Thyroid gland (tissue), 4 donors: ENCODE measurements around the gene SVEP1. TPM values are rescaled to one million over a fixed set of nuclear protein-coding genes. Genes with fewer than 3 reads are reported as not detected.
"Not testable (repeated sequence)": the region's sequence is repeated elsewhere in the genome, so short reads cannot be mapped to it uniquely, and the experiment has no call there.

Experiments
- DNase-seq, 2 donors: peaks; one replicate each; pipeline ENCODE4 v3.0.0-alpha.2; 2019
- H3K27ac ChIP-seq, 3 donors: fragments of 200-600 bp; sonication (generic); 1 replicate in 2 of 3; 2 replicates in 1 of 3; pipeline ENCODE4 v1.5.1; 2016 to 2019; ENCODE audit warnings: mild to moderate bottlenecking in 1 of 3, moderate library complexity in 1 of 3
- H3K27me3 ChIP-seq: fragments of 200-600 bp; sonication (generic); one replicate; pipeline ENCODE4 v1.5.1; 2019
- H3K36me3 ChIP-seq, 2 donors: fragments of 200-600 bp; sonication (generic); one replicate each; pipeline ENCODE4 v1.5.1; 2016 to 2019
- H3K4me1 ChIP-seq, 2 donors: fragments of 200-600 bp; sonication (generic); one replicate each; pipeline ENCODE4 v1.5.1; 2017 to 2019
- H3K4me3 ChIP-seq, 3 donors: fragments of 200-600 bp; sonication (generic); replicated peaks in 1 of 3; 1 replicate in 2 of 3; 2 replicates in 1 of 3; pipeline ENCODE4 v1.5.1; 2016; ENCODE audit warnings: mild to moderate bottlenecking in 1 of 3
- H3K9me3 ChIP-seq: fragments of 200-600 bp; sonication (generic); one replicate; pipeline ENCODE4 v1.5.1; 2017
- POLR2A ChIP-seq, 2 donors: fragments of 450-650 bp; IDR thresholded peaks; one replicate each; pipeline ENCODE4 v1.6.1; 2017; ENCODE audit warnings: antibody characterized with exemption in 2 of 2, mild to moderate bottlenecking in 2 of 2, moderate library complexity in 1 of 2
- WGBS, 2 donors: methylation state at CpG; one replicate each; pipeline ENCODE4 v1.1.5; 2017; 5-methylcytosine and 5-hydroxymethylcytosine counted together
- intact Hi-C: fragments of 100-400 bp; cut with DNase I; formaldehyde crosslinking; loops from one replicate; pipeline ENCODE4 v1.15.1; 2023
- total RNA-seq, 4 donors: library from RNA; depleted of rRNA; stranded (reverse); fragments of >200 nt; gene quantifications; one replicate each; pipeline ENCODE4 v1.2.3, GENCODE V29; 2016
- TF ChIP-seq, protein P1 (sequence below), 6 experiments: fragments of 200-600 bp in 3 of 6; fragments of 450-650 bp in 3 of 6; sonication (generic) in 3 of 6; IDR thresholded peaks; one replicate each; pipeline ENCODE4 v1.5.1; 2016 to 2019; ENCODE audit warnings: antibody characterized with exemption in 6 of 6, mild to moderate bottlenecking in 2 of 6, inconsistent platforms in 1 of 6, moderate library complexity in 1 of 6

The SVEP1 gene
- total RNA-seq, 4 donors from 2014 or later: 14.1 to 55.5 (median 31.9) TPM

DNA sequence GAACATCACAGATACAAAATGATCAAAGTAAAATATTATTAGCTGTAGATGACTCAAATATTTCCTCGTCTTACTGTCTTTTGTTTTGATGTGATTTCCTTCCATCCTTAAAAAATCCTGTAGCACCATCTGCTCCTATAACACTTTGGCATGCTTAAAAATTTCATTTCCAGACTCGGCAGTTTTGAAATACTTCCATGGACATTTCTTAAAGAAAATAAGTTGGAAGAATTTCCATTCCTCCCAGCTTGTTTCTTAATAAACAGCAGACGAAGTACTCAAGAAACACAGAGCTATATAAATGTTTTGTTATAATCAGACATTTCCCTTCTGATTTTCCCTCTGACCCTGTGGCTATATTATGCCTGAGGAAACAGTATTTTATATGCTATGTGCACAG lies 41.2 kb upstream of the SVEP1 start:
- Histone ChIP-seq H3K36me3 (no peaks in the 10 kb centered on the region), H3K27me3 (no peaks in the 10 kb centered on the region), H3K27ac (no peak overlapping the region), H3K4me1 (no peaks in the 10 kb centered on the region), H3K9me3 (no peaks in the 10 kb centered on the region), H3K4me3 (no peak overlapping the region)
- 66 to 68% methylated on average over 3 of the region's 3 CpGs for WGBS, 2 donors
- TF ChIP-seq, protein P1, sequence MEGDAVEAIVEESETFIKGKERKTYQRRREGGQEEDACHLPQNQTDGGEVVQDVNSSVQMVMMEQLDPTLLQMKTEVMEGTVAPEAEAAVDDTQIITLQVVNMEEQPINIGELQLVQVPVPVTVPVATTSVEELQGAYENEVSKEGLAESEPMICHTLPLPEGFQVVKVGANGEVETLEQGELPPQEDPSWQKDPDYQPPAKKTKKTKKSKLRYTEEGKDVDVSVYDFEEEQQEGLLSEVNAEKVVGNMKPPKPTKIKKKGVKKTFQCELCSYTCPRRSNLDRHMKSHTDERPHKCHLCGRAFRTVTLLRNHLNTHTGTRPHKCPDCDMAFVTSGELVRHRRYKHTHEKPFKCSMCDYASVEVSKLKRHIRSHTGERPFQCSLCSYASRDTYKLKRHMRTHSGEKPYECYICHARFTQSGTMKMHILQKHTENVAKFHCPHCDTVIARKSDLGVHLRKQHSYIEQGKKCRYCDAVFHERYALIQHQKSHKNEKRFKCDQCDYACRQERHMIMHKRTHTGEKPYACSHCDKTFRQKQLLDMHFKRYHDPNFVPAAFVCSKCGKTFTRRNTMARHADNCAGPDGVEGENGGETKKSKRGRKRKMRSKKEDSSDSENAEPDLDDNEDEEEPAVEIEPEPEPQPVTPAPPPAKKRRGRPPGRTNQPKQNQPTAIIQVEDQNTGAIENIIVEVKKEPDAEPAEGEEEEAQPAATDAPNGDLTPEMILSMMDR (IDR thresholded peaks at IDR 0.05): no peak
- TF ChIP-seq POLR2A (IDR thresholded peaks at IDR 0.05): no peak
- intact Hi-C loops: loop anchor here (10.0 kb wide), 1 partner anchor 176 kb away; no protein-coding TSS in a partner anchor
- DNase-seq: no peak

DNA sequence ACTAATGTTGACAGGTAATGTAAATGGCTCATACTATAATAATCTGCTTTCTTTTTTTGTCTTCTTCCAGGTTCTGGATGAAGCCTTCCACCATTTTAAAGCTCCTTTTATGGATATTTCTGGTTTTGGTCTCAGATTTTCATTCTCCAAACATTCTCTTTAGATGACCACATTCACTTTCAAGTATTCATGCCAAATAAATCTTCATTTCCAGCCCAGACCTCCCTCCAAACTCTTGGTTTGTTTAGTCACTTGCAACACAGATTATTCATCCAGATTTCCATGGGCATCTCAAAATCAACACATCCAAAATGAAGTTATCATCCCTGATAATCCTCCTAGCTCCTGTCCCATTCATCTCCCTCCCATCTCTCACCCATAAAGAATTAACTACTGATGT lies 40.3 kb upstream of the SVEP1 start:
- Histone ChIP-seq H3K27me3 (no peaks in the 10 kb centered on the region), H3K4me1 (no peaks in the 10 kb centered on the region), H3K36me3 (no peaks in the 10 kb centered on the region), H3K27ac (no peak overlapping the region), H3K9me3 (no peaks in the 10 kb centered on the region), H3K4me3 (no peak overlapping the region)
- intact Hi-C loops: loop anchor here (10.0 kb wide), 1 partner anchor 175 kb away; no protein-coding TSS in a partner anchor
- DNase-seq: no peak
- TF ChIP-seq, protein P1 (IDR thresholded peaks at IDR 0.05): no peak
- no peak for TF ChIP-seq POLR2A (IDR thresholded peaks at IDR 0.05)

DNA sequence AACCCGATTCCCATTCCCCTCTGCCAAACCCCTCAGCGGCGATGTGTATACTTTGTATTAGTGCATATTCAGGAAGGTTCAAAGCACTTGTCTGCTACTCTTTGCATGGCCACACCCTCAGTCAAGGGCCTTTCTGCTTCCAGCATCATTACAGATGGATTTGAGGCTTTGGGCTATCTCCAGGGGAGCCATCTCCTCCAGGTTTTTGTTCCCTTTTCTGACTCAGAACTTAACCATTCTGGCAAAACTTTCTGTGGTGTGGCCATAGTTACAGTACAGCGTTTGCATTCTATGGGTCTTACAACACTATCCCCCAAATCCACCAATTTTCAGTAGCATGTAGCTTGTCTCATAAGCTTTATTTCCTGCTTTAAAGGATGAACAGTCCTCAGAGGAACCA lies 36.0 kb upstream of the SVEP1 start:
- H3K27me3 ChIP-seq: no peaks in the 10 kb centered on the region
- H3K4me3 ChIP-seq: no peak overlapping the region
- no peaks in the 10 kb centered on the region for H3K4me1 ChIP-seq
- no peaks in the 10 kb centered on the region for H3K36me3 ChIP-seq
- no peaks in the 10 kb centered on the region for H3K9me3 ChIP-seq
- DNase-seq: no peak
- WGBS, 2 donors: 68 to 71% methylated on average over 4 of the region's 4 CpGs
- intact Hi-C loops: no loop called here
- TF ChIP-seq, protein P1 (IDR thresholded peaks at IDR 0.05): no peak
- no peak for TF ChIP-seq POLR2A (IDR thresholded peaks at IDR 0.05)
- no peak overlapping the region for H3K27ac ChIP-seq

DNA sequence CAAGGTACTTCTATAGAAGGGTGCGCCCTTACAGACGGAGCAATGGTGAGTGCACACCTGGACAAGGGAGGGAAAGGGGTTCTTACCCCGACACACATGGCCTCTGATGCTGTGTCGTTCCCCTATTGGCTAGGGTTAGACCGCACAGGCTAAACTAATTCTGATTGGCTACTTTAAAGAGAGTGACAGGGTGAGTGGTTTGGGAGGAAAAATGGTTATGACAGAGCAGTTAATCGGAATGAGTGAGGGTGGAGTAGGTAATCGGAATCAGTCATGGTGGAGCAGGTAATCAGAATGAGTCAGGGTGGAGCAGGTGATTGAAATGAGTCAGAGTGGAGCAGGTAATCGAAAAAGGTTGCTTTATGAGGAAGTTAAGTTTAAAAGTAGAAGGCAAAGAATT lies 35.0 kb upstream of the SVEP1 start:
- H3K27me3 ChIP-seq, DNase-seq, H3K9me3 ChIP-seq, intact Hi-C loops, H3K4me1 ChIP-seq, H3K27ac ChIP-seq, H3K36me3 ChIP-seq, H3K4me3 ChIP-seq: not testable (repeated sequence)
- 81 to 89% methylated on average over 8 of the region's 8 CpGs for WGBS, 2 donors

DNA sequence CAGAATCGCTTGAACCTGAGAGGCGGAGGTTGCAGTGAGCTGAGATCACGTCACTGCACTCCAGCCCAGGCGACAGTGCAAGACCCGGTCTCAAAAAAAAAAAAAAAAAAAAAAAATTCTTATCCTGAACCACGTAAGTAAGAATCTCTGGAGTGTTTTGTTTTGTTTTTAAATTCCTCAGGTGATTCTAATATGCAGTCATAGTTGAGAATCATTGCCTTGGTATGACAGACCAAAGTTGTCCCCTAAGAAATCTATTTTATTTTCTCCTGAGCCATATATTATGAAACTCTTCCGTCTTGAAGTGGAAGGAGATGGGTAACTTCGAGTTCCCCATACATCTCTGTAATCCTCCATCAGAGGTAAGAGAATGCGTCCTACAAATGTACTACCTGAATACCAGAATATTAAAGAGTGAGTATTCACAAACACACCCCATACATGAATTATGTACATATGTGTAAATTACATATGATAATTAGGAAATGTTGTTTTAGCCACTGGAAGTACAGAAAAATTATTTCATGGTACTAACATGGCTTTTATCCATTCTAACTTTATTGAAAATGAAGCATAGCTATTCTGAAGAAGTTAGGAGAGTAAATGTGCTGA lies 26.7 kb upstream of the SVEP1 start:
- intact Hi-C loops: no loop called here
- H3K9me3 ChIP-seq: no peaks in the 10 kb centered on the region
- no peak for DNase-seq
- no peaks in the 10 kb centered on the region for H3K36me3 ChIP-seq
- H3K27me3 ChIP-seq: no peaks in the 10 kb centered on the region
- TF ChIP-seq POLR2A (IDR thresholded peaks at IDR 0.05): no peak
- TF ChIP-seq, protein P1 (IDR thresholded peaks at IDR 0.05): no peak
- no peaks in the 10 kb centered on the region for H3K4me1 ChIP-seq
- 69 to 81% methylated on average over 9 of the region's 9 CpGs for WGBS, 2 donors
- no peak overlapping the region for H3K4me3 ChIP-seq
- H3K27ac ChIP-seq: no peak overlapping the region
